T-helper 1 cell (primary cell): Measurements from ENCODE around the gene PFDN6.
"Not testable (repeated sequence)": the region's sequence is repeated elsewhere in the genome, so short reads cannot be mapped to it uniquely, and the experiment has no call there.

ENCODE experiments used
- DNase-seq, 5 donors: peaks; one replicate each; pipeline ENCODE4 v3.0.0-alpha.2; 2012 to 2020
- total RNA-seq, 4 donors: gene quantifications; one replicate each; lab custom pipeline; 2026; lab: John Stamatoyannopoulos, UW

Gene PFDN6
- 12.8 to 23.6 (median 14.9) reads per million in 4 donors for total RNA-seq

DNA sequence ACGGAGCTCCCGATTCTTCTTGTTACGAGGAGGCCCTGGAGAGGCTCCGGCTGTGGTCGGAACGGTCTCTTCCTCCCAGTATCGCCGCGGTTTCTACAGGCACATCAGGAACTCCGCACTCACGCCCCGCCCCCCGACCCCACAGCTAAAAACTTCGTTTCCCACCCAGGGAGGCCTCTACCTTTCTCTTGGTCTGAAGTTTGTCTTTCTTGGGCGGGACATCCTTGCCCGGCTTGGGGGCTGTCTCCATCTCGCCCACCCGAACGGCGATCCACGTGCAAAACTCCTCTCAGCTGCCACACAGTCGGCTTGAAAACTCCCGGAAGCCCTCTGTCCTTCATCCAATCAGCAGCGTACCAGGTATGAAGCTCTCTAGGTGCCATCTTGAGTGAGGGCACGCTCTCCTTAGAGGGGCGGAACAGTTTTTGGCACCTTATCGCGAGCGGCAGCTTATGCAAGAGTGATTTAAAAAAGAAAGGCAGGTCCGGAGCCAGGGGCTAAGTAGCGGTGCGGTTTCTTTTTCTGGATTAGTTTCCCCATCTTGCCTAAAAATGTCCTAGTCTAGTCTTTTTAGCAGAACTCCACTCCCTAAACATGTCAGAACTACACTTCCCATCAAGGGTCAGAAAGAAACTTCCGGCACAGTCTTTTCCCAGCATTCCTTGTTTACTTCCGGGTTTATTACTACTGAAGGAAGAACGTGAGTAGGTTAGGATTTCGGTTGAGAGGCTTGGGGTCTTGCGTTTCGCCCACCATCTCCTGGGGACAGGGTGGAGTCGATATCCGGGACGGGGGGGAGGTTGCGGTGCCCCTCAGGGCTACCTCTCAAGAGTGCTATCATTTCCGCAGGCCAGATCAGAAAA is at the start of gene PFDN6, which contains the start of gene WDR46:
Gene PFDN6, plus strand, starts transcription at position 681 of the 863 bp plus-strand sequence. CDS start 256 bp downstream, outside the sequence.
Gene WDR46, minus strand, starts transcription at position 319 of the 863 bp plus-strand sequence. Its CDS starts 69 bp downstream, at position 250.
- DNase-seq = peak; percentile 53 to 90 (median 73)

DNA sequence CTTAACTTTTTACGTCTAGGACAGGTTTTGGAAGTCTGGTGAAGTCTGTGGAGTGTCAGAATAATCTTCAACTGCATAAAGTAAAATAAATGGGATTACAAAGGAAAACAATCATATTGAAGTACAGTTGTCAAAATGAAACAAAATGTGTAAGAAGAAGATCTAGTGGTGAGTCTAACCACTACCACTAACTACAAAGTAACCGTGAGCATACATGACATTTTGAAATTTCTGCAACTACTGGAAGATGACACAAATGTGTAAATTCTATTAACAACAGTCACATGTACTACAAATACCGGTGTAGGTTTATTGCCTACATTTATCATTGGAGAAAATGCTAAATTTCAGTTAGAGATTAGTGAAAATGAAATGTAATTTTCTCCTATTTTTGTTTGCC is 47.4 kb upstream of the PFDN6 start:
- peak in 1 of 5 donors; percentile 39 for DNase-seq

DNA sequence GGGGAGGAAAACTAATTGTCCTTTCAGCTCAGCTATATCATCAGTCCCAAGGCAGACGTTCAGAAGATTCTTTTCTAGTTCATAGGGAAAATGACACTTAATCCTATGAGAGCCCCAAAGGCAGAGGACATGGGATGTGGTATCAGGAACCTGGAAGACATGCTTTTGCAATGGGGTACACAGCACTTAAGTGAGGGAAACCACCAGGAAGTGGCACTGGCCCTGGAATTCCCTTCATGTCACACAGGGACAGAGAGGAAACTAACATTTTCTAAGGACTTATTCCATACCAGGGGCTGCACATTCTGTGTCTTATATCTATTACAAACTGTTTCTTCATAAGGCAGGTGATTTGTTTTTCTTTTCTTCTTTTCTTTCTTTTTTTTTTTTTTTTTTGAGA is 45.9 kb upstream of the PFDN6 start:
- DNase-seq = no peak

DNA sequence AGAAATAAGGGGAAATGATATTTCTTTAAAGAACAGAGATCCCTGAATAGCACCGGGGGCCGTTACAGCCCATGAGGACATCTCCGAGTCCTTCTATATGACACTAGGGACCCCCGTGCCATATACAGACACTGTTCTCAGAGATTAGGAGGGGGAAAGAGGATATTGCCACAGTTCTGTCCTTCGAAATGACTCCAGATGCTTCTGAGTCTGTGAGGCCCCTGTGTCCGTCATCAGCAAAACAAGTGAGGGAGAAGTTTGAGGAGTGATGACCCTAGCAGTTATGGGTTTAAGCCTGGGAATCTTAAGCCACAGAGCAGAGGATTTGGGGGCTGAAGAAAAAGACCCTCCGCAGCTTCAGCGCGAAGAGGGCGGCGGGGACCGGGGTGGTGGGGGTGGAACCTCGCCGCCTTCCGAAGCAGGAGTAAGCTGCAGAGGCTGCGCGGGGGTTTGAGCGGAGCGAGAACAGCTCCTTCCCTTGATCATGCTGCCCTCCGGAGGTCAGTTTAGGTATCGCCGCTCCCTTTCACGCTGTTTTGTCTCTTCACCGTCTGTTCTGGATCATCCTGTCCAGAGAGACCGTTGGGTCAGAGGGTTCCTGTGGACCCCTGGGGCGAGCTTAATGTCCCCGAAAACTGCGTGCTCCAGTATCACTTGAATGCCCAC is 41.3 kb upstream of the PFDN6 start:
- peak; percentile 70 to 90 (median 82) for DNase-seq

DNA sequence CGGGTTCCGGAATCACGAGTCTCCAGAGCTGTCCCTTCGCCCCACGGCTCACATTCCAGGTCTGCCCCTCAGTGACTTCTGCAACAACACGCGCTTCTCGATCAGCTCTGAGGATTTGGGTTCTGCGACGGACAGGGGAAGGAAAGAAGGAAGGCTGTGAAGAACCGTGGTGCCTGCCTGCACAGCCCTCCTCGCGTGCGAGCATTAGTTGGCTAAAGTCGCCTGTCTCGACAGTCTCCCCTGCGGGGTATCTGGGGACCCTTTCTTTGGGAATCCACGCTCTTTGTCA is 40.8 kb upstream of the PFDN6 start:
- DNase-seq = peak in 1 of 5 donors; percentile 26

DNA sequence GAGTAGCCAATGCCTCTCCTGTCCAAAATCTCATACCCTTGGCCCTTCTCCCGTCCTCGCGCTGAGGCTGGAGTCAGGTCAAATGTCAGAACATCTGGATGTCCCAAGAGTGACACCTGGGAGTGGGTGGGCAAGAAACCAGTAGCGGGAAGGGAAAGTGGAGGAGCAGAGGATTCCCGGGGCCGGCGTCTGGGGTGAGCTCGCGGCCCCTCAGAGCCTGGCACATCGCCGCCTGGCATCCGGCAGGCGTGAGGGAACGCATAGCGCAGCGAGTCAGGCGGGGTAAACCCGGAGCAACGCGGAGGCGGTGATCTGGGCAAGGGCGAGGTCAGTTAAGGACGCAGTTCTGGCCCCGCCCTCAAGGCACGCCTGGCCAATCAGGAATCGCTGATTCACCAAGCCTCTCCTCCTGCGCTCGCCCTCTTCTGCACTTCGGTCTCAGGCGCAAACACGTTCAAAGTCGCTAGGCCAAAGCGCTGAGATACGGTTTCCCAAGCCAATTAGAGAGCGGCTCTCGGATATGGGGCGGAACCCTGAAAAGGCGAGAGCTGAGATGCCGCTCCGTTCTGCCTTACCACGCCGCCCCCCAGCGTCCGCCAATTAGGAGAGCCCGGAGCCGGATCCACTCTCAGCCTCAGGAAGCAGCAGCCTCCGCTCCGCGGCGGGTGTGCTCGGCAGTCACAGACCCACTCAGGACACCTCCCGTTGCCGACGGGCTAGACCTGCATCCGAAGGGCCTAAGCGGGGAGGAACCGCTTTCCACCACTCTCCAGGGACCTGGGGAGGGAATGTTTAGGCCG is 40.3 kb upstream of the PFDN6 start:
- DNase-seq = peak; percentile 93 to 99 (median 93)

DNA sequence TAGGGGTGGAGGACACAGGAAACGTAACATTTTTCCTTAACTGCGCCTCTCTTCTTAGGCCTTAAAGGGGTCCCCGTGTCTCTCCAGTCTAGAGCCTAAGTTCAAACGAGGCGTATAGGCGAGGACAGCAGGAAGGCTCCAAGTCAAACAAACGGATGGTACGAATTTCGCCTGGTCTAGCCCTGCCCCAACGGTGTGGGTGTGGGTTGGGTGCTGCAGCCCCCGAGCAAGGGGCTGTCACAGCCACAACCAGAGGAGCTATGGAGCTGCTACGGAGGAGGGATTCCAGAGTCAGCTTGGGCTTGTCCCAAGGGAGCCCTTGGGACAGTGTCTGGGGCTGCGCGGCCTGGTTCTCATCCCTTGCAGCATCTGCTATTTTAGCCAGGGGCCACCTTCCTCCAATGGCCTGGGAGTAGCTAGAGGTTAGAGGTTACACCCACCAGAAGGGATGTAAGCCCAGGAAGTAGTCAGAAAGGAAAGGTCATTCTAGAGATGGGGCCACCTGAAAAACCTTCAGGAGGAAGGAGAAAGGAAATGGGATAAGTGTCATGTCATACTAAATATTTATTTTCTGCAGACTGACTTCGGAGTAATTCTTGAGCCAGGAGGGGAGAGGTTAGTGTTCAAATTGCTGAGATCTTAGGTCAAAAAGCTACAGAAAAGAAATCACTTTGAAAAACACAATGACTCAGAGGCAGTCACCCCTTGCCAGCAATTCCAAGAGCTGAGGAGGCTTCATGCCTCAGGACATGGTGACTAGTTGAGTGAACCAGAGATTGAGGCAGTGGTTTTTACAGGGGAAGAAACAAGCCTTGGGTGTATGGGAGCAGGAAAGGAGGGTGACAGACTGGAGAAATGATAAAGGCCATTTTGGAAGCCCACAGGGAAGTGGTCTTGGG is 39.4 kb upstream of the PFDN6 start:
- no peak for DNase-seq

DNA sequence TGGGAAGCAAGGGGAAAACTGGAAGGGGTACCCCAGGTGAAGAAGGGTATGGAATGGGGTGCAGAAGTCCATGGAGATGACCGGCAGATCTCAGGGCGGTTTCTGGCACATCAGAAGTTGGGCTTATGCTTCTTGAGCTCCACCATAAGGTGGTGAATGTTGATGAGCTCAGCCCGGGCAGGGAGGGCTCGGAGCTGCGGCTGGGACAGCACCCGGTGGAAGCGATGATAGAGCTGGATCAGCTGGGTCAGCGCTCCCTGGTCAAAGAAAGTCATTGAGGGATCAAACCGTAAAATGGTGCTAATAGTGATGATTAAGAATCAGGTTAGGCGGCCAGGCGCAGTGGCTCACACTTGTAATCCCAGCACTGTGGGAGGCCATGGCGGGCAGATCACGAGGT is 38.7 kb upstream of the PFDN6 start:
- no peak for DNase-seq

DNA sequence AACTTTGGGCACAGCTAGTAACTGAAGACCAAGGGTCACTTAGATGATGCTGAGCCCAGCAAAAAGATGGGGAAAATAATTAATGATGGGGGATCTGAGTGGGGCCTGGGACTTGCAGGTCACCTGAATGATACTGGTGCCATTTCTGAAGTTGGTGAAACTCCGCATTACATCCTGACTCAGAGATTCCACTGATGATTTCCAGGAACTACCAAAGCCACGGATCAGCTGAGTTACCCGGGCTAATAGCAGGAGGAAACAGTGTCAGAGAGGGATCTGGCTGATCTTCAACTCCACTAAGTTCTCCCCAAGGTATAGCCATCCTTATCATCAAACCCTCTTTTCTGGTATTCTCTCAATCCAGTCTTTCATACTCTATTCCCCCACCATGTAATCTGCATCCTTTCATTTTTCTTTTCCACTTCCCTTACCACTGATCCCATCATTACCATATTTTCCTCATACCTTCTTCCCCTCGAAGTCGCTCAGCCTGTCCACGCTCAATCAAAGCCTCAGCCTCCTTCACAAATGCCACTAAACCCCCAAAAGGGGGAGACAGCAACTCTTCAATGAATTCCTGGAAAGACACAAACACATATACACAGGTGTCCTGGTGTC is 37.9 kb upstream of the PFDN6 start:
- DNase-seq = no peak

DNA sequence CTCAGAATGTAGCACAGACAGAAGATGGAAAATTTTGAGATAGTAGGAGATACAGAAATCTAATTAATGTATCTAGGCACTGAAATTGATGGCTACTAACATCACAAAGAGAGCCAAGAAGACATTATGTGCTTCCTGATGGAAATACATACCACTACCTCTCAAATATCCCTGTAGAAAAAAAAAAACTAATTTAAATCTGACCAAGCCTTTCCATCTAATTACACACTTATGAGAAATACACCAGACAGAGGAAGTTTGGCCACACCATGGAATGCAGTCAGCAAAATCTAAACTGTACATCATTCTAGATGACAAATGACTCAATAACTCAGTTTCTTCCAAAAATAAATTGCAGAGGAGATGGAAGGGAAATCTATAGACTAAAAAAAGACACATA is 36.6 kb upstream of the PFDN6 start:
- no peak for DNase-seq

DNA sequence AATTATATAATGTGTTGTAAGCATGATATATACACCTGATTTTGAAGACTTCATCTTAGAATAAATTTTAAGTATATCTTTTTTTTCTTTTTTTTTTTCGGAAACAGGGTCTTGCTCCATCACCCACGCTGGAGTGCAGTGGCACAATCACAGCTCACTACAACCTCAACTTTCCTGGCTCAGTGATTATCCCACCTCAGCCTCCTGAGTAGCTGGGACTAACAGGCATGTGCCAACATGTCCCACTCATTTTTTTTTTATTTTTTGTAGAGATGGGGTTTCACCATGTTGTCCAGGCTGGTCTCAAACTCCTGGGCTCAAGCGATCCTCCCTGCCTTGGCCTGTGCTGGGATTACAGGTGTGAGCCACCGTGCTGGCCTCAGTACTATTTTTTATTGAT is 34.8 kb upstream of the PFDN6 start:
- no peak for DNase-seq

DNA sequence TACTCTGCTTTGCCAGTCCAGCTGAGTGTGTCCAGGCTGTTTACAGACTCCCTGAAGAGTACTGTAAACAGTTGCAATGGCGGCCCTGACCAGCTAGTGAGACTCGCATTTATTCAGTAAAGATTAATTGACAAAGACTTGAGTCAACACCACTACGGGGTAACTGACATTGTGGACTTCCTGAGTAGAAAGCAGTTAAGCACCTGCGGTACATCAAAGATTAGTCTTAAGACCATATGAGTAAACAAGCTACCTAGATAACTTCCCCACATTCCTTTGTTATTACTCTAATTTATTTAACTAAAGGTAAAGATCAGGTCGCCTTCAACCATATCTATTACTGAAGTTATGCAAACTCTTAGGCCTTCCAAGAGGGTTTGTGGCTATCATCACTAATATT is 30.4 kb upstream of the PFDN6 start:
- no peak for DNase-seq

DNA sequence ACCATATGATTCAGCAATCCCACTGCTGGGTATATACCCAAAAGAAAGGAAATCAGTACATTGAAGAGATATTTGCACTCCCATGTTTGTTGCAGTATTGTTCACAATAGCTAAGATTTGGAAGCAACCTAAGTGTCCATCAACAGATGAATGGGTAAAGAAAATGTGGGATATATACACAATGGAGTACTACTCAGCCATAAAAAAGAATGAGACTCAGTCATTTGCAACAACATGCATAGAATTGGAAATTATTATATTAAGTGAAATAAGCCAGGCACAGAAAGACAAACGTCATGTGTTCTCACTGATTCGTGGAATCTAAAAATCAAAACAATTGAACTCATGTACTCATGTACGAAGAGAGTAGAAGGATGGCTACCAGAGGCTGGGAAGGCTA is 26.9 kb upstream of the PFDN6 start:
- not testable (repeated sequence) for DNase-seq

DNA sequence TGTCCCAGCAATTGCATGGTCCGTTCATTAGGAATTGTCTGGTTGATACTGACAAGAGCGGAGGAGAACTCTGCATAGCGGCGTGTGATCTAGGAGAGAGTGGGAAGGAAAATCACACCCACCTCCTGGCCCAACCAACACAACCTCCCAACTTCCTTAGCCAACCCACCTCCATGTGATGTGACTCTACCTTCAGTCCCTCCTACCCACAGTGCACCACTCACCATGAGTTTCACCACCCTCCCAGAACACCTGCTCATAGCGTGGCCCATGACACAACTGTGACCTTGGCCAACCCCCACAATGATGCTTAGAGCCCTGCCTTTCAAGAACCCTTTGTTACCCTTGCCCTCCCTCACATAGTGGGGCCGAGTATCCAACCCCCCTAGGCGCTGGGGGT is 25.4 kb upstream of the PFDN6 start:
- no peak for DNase-seq

DNA sequence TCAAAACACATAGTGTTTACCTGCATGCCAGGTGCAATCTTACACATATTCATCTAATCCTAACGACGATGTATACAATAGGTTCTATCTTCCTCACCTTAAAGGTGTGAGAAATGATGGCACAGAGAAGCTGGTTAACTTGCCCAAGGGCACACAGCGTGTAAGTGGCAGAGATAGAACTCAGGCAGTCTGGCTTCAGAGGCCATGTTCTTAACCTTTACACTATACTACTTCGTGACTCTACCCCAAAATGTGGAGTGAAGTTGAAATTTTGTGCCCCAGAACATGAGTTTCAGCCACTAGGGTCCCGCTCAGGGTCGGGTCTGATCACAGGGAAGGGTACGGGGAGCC is 18.3 kb upstream of the PFDN6 start:
- no peak for DNase-seq

DNA sequence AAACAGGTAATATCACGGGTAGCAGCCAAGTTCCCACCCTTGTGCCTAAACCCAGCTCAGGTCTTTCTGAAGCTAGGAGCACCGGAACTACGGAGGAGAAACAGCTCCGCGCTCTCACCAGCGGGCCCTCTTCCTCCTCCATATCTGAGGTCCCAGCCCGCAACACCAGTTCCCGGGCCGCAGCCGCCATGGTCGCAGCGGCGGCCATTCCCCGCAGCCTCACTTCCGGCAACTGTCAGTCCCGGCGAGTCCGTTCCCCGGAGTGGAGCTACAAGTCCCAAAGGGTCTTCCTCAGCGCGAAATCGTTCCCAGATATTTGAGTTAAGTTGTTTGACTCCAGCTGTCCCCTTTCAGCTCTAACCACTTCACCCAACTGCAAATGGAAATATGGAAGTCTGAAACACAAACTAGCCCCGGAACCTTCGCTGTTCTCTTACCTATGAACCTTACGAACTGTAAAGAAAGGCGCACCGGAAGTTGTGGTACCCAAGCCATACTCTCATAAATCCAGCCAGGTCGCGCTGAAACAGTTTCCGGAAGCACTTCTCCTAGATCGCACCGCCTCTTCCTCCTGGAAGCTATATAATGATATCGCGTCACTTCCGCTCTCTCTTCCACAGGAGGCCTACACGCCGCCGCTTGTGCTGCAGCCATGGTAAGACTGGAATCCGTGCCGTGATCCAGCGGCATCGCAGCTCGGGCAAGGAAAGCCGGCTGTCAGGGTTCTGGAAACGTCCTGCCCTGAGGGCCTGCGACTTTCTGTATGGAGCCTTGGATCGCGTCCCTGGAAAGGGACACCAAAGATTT is 17.7 kb upstream of the PFDN6 start, which contains the start of the genes RPS18 and VPS52:
Gene RPS18, plus strand, starts transcription at position 608 of the 807 bp plus-strand sequence. Its CDS starts 45 bp downstream, at position 653.
Gene VPS52, minus strand, starts transcription at position 409 of the 807 bp plus-strand sequence. Its CDS starts 201 bp downstream, at position 208.
- DNase-seq = peak; percentile 83 to 98 (median 90)

DNA sequence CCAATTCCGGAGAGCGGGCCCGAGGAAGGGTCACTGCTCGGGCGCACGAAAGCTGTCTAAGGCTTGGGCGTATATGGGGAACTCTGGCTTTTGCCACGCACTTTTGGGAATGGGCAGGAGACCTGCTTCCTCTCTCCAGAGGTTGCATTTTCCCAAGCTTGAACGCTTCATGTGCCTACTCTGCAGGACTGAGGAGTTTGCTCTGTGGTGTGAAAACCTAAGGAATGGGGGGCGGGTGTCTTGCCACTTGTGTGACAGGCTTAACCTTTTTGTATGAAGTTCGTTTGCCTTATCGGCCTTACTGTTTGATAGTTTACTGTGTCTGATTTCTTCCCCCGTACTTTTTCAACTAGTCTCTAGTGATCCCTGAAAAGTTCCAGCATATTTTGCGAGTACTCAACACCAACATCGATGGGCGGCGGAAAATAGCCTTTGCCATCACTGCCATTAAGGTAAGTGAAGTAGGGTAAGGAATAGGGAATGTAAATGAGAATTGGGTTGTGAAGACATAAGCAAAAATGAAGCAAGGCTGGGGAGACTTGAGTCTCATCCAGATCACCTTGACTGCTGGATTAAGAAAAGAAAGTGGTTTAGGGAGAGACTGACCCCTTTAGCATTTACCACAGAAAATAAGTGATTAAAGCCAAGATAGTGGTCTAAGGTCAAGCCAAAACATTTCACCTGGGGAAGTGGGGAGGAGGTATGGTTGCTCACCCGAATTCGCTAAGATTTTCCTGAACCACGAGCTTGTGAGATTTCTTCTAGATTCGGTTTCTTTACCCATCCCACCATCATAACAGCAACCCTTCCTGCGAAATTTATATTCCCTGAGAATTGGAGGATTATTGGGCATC is 16.9 kb upstream of the PFDN6 start:
- DNase-seq = no peak

DNA sequence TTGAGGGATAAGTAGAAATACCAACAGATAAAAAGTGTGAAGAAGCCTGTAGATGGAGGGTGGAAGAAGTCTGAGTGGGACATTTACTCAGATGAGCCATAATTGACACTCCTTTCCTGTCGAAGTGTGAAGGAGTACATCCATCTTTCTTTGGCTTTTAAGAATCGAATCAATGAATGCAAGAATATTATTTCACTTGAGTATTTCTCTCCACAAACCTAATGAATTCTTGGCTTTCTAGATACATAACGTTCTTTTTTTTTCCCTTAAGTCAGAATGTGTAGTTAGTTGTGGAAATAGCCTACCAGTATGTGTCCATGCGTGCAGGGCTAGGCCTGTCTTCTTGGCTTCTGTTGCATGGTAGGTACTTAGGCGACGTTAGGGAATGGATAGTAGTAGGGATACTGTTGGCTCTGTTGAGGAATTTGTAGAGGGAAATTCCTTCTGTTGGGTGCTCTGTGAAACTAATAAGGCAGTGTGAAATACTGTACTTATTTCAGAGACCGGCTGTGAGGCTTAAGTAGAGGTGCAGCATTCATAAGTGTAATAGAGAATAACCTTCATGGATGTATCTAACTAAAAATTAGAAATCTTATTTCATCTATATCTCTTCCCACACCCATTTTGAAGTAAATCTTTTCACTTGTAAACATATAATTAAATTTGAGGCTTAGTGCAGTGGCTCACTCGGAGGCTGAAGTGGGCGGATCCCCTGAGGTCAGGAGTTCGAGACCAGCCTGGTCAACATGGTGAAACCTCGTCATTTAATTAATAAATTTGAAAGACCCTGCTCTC is 16.1 kb upstream of the PFDN6 start:
- DNase-seq = no peak
